CD14-positive monocyte (primary cell): Measurements from ENCODE around the gene EPHB2. TPM values are rescaled to one million over a fixed set of nuclear protein-coding genes. Genes with fewer than 3 reads are reported as not detected.

ENCODE experiments used
- DNase-seq, 3 donors: peaks; one replicate each; pipeline ENCODE4 v3.0.0-alpha.2; 2011 to 2022
- H2AFZ ChIP-seq: 2 replicates; pipeline ENCODE4 v1.6.0; 2012; ENCODE audit warnings: mild to moderate bottlenecking, low read depth, low read length, inconsistent platforms; ENCODE audit not compliant: insufficient read depth, poor library complexity, severe bottlenecking
- H3K27ac ChIP-seq, 2 donors: 1 replicate in 1 of 2; 2 replicates in 1 of 2; pipeline ENCODE4 v1.5.1; 2012 to 2013; ENCODE audit warnings: low read length in 2 of 2, control low read depth in 1 of 2, inconsistent platforms in 1 of 2, low read depth in 1 of 2, mild to moderate bottlenecking in 1 of 2
- H3K27me3 ChIP-seq, 2 donors: one replicate each; pipeline versions ENCODE4 v1.6.0 to v1.6.1; 2011 to 2013; ENCODE audit warnings: low read length in 2 of 2; ENCODE audit not compliant: control insufficient read depth in 2 of 2, insufficient read depth in 2 of 2
- H3K36me3 ChIP-seq, 2 donors: replicated peaks in 1 of 2; 1 replicate in 1 of 2; 2 replicates in 1 of 2; pipeline versions ENCODE4 v1.5.1 to v1.6.1; 2012 to 2013; ENCODE audit warnings: low read length in 2 of 2, control low read depth in 1 of 2, inconsistent platforms in 1 of 2, mild to moderate bottlenecking in 1 of 2; ENCODE audit not compliant: insufficient read depth in 2 of 2, control insufficient read depth in 1 of 2
- H3K4me1 ChIP-seq, 2 donors: 1 replicate in 1 of 2; 2 replicates in 1 of 2; pipeline versions ENCODE4 v1.5.1 to v1.6.1; 2012 to 2013; ENCODE audit warnings: low read length in 2 of 2, control low read depth in 1 of 2, inconsistent platforms in 1 of 2, mild to moderate bottlenecking in 1 of 2, moderate library complexity in 1 of 2; ENCODE audit not compliant: insufficient read depth in 2 of 2, control insufficient read depth in 1 of 2
- H3K4me2 ChIP-seq: replicated peaks from 2 replicates; pipeline ENCODE3; 2012; ENCODE audit warnings: low read length, moderate library complexity, mild to moderate bottlenecking; ENCODE audit not compliant: poor library complexity, severe bottlenecking; ENCODE audit errors: extremely low read depth
- H3K4me3 ChIP-seq, 3 experiments: fragments of 200-600 bp in 1 of 3; sonication (generic) in 1 of 3; replicated peaks in 1 of 3; 1 replicate in 2 of 3; 2 replicates in 1 of 3; pipeline ENCODE4 v1.5.1; 2011 to 2013; ENCODE audit warnings: low read length in 3 of 3, mild to moderate bottlenecking in 3 of 3, control low read depth in 2 of 3, low read depth in 2 of 3, inconsistent platforms in 1 of 3, moderate library complexity in 1 of 3
- H3K79me2 ChIP-seq: 2 replicates; pipeline ENCODE4 v1.6.0; 2012; ENCODE audit warnings: mild to moderate bottlenecking, control low read depth, inconsistent platforms, low read length, moderate library complexity; ENCODE audit not compliant: insufficient read depth
- H3K9ac ChIP-seq: 2 replicates; pipeline ENCODE4 v1.6.0; 2017; ENCODE audit warnings: low read length, mild to moderate bottlenecking; ENCODE audit not compliant: insufficient read depth, poor library complexity, severe bottlenecking
- H3K9me3 ChIP-seq, 2 donors: replicated peaks in 1 of 2; 1 replicate in 1 of 2; 2 replicates in 1 of 2; pipeline versions ENCODE4 v1.5.1 to v1.6.1; 2012 to 2013; ENCODE audit warnings: low read length in 2 of 2, control low read depth in 1 of 2; ENCODE audit not compliant: control insufficient read depth in 1 of 2, insufficient read depth in 1 of 2
- H4K20me1 ChIP-seq: 2 replicates; pipeline ENCODE4 v1.6.0; 2012; ENCODE audit warnings: mild to moderate bottlenecking, low read length, control low read depth, moderate library complexity; ENCODE audit not compliant: insufficient read depth
- H3K27ac Mint-ChIP-seq, 7 donors: one replicate each; pipeline ENCODE4 v1.8.0; 2020; ENCODE audit warnings: mild to moderate bottlenecking in 7 of 7, mixed read lengths in 7 of 7, moderate library complexity in 6 of 7, inconsistent platforms in 2 of 7
- H3K27me3 Mint-ChIP-seq, 3 donors: one replicate each; pipeline ENCODE4 v1.8.0; 2021 to 2022; ENCODE audit warnings: low read depth in 3 of 3, mild to moderate bottlenecking in 3 of 3, mixed read lengths in 3 of 3, moderate library complexity in 3 of 3, inconsistent platforms in 1 of 3
- H3K36me3 Mint-ChIP-seq, 2 donors: one replicate each; pipeline ENCODE4 v1.8.0; 2020; ENCODE audit warnings: mixed read lengths in 2 of 2, inconsistent platforms in 1 of 2, mild to moderate bottlenecking in 1 of 2
- H3K4me1 Mint-ChIP-seq: one replicate; pipeline ENCODE4 v1.8.0; 2020; ENCODE audit warnings: mild to moderate bottlenecking, mixed read lengths
- H3K4me3 Mint-ChIP-seq, 2 donors: one replicate each; pipeline ENCODE4 v1.8.0; 2020; ENCODE audit warnings: mild to moderate bottlenecking in 2 of 2, mixed read lengths in 2 of 2, moderate library complexity in 1 of 2
- H3K9me3 Mint-ChIP-seq, 7 donors: one replicate each; pipeline ENCODE4 v1.8.0; 2020 to 2022; ENCODE audit warnings: mixed read lengths in 7 of 7, mild to moderate bottlenecking in 6 of 7, moderate library complexity in 6 of 7, inconsistent platforms in 2 of 7
- CTCF ChIP-seq: fragments of 200-600 bp; IDR thresholded peaks from one replicate; pipeline ENCODE4 v1.8.0; 2022; ENCODE audit warnings: antibody characterized with exemption, mild to moderate bottlenecking
- WGBS: methylation state at CpG from one replicate; pipeline ENCODE4 v1.1.5; 2013; ENCODE audit warnings: missing lambda C conversion rate; ENCODE audit not compliant: insufficient coverage; 5-methylcytosine and 5-hydroxymethylcytosine counted together
- intact Hi-C, 2 donors: fragments of 100-400 bp; cut with micrococcal nuclease; formaldehyde crosslinking; loops; one replicate each; pipeline versions ENCODE4 v1.15.0 to v1.15.1; 2023
- polyA plus RNA-seq, 3 donors: library from polyadenylated mRNA; depleted of rRNA in 1 of 3; unstranded in 2 of 3; stranded (reverse) in 1 of 3; fragments of 300-500 nt in 2 of 3; fragments of >200 nt in 1 of 3; fragmentation: Illumina TruSeq in 2 of 3; gene quantifications; 1 replicate in 2 of 3; 2 replicates in 1 of 3; pipeline ENCODE4 v1.2.3, GENCODE V29; 2012 to 2021

The EPHB2 gene
- polyA plus RNA-seq, 3 donors, result 2.9 to 5.6 (median 3.4) TPM

- no peak overlapping the region for H3K4me3 Mint-ChIP-seq
- Histone ChIP-seq H3K4me1 (peaks cover 6 to 22% of the 10 kb centered on the region in 2 donors), H2AFZ (no peak overlapping the region), H3K27ac (no peak overlapping the region), H3K27me3 (no peaks in the 10 kb centered on the region), H3K9me3 (no peaks in the 10 kb centered on the region), H4K20me1 (no peaks in the 10 kb centered on the region), H3K4me2 (no peak overlapping the region), H3K9ac (no peak overlapping the region), H3K36me3 (no peaks in the 10 kb centered on the region), H3K79me2 (no peaks in the 10 kb centered on the region), H3K4me3 (no peak overlapping the region)
- no peaks in the 10 kb centered on the region for H3K9me3 Mint-ChIP-seq
- peaks cover 0 to 5% (median 3%) of the 10 kb centered on the region in 3 donors for H3K27me3 Mint-ChIP-seq
- DNase-seq, result no peak
- no peak overlapping the region for H3K27ac Mint-ChIP-seq
- peaks cover 16% of the 10 kb centered on the region for H3K4me1 Mint-ChIP-seq
- no peak for TF ChIP-seq CTCF
- intact Hi-C loops, result no loop called here
- WGBS, result 98% methylated on average over 15 of the region's 24 CpGs
- H3K36me3 Mint-ChIP-seq, result no peaks in the 10 kb centered on the region
These were observed 125.1 kb downstream of the EPHB2 start for GRCh38 chr1:22835636-22836319.

- peaks cover 6% of the 10 kb centered on the region for H3K4me1 Mint-ChIP-seq
- no peak for TF ChIP-seq CTCF
- H3K9ac ChIP-seq, result no peak overlapping the region
- no peak overlapping the region for H3K27ac ChIP-seq
- no peaks in the 10 kb centered on the region for H3K9me3 ChIP-seq
- H2AFZ ChIP-seq, result no peak overlapping the region
- H3K27me3 ChIP-seq, result no peaks in the 10 kb centered on the region
- peaks cover 0 to 5% (median 3%) of the 10 kb centered on the region in 3 donors for H3K27me3 Mint-ChIP-seq
- H3K4me3 ChIP-seq, result no peak overlapping the region
- peaks cover 4 to 16% of the 10 kb centered on the region in 2 donors for H3K4me1 ChIP-seq
- no peaks in the 10 kb centered on the region for H4K20me1 ChIP-seq
- H3K9me3 Mint-ChIP-seq, result no peaks in the 10 kb centered on the region
- H3K4me2 ChIP-seq, result no peak overlapping the region
- no peak for DNase-seq
- intact Hi-C loops, result no loop called here
- H3K36me3 Mint-ChIP-seq, result no peaks in the 10 kb centered on the region
- no peaks in the 10 kb centered on the region for H3K79me2 ChIP-seq
- H3K4me3 Mint-ChIP-seq, result no peak overlapping the region
- H3K27ac Mint-ChIP-seq, result no peak overlapping the region
- no peaks in the 10 kb centered on the region for H3K36me3 ChIP-seq
- WGBS, result 93% methylated on average over 4 of the region's 5 CpGs
These were observed 126.2 kb downstream of the EPHB2 start for GRCh38 chr1:22836850-22837249.
